ENCODE data around the gene PLIN5.
"Not testable (repeated sequence)": the region's sequence is repeated elsewhere in the genome, so short reads cannot be mapped to it uniquely, and the experiment has no call there.

Gene PLIN5

GRCh38 chr19:4543842-4544647, 9.0 kb upstream of the PLIN5 start:
- no peak for DNase-seq (ENCODE audit: low read depth in 4 of 4, low spot score in 1 of 4)

GRCh38 chr19:4542896-4543841, 8.1 kb upstream of the PLIN5 start:
- no peak for DNase-seq (ENCODE audit: low read depth in 4 of 4, low spot score in 1 of 4)

- DNase-seq (ENCODE audit: low read depth in 4 of 4, low spot score in 1 of 4) = not testable (repeated sequence)
Measured at GRCh38 chr19:4541806-4542145, 6.8 kb upstream of the PLIN5 start.

DNA sequence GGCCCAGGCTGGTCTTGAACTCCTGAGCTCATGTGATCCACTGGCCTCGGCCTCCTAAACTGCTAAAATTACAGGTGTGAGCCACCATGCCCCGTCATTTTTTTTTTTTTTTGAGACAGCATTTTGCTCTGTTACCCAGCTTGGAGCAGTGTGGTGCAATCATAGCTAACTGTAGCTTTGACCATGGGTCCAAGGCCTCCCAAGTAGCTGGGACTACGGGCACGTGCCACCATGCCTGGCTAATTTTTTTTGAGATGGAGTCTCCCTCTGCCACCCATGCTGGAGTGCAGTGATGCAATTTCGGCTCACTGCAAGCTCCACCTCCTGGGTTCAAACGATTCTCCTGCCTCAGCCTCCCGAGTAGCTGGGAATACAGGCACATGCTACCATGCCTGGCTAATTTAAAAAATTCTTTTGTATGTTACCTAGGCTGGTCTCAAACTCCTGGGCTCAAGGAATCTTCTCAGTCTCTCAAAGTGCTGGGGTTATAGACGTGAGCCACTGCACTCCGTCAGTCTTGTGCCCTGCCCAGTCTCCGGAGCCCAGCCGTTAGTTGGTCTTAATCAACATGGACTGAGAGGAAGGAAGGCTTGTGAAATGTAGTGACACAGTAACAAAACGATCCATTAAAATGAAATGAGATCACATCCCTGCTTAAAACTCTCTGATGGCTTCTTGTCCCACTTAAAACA, 6.2 kb upstream of the PLIN5 start:
- DNase-seq (ENCODE audit: low read depth in 4 of 4, low spot score in 1 of 4) = no peak

DNA sequence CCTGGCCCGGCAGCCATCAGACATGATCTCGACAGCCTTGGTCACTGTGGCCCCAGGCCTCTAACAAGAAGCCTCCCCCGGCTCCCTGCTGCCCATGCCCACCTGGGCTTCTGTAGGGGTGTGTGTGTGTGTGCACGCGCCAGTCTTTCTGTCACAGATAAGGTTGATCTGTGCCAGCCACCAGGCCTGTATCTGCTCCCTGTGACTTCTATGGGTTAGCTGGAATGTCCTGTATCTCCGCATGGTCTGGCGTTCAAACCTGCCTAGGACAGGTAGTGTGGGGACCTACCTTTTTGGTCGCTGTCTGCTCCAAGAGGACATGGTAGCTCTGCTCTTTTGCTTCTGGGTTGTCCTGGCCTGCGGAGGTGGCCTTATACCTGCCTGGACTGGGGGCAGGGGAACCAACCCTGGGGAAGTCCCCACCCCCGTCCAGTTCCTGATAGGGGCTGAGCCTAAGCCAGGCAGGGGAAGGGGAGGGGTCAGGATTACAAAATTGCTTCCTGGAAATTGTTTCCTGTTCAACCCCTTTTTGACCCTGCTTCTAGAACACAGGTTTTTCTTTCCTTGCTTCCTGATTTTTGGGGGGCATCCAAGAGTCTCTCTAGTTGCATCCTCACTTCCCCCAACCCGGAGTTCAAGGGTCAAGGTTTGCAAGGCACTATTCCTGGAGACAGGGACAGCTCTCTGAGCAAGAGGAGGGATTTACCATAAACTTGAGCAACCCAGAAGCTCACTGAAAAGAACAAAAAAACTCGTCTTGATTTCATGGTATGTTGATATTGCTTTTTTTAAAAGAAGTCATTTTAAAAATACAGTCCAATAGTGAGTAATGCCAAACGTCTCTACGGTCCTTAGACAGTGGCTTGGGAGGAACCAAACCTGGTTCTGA, 4.9 kb upstream of the PLIN5 start, which contains the start of gene LRG1:
Gene LRG1 (minus strand): TSS at position 344 of the 889 bp plus-strand sequence. CDS start 23 bp downstream, at position 321.
- DNase-seq (ENCODE audit: low read depth in 4 of 4, low spot score in 1 of 4) = no peak

GRCh38 chr19:4539169-4539692, 4.2 kb upstream of the PLIN5 start:
- DNase-seq (ENCODE audit: low read depth in 4 of 4, low spot score in 1 of 4) = no peak

DNA sequence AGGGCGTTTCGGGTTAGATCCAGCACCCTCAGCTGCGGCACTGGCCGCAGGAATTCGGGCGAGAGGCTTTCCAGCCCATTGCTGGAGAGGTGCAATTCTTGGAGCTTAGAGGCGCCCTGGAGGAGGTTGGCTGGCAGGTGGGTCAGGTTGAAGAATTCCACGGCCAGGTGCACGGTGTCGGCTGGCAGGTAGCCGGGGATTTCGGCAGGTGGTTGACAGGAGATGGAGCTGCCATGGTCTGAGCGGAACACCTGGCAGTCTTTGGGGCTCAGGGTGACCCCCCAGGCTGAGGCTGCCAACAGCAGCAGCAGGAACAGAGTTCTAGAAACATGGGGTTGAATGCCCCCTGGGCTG, 3.6 kb upstream of the PLIN5 start:
- DNase-seq (ENCODE audit: low read depth in 4 of 4, low spot score in 1 of 4) = no peak

GRCh38 chr19:4537953-4538600, 3.1 kb upstream of the PLIN5 start:
- no peak for DNase-seq (ENCODE audit: low read depth in 4 of 4, low spot score in 1 of 4)

- DNase-seq (ENCODE audit: low read depth in 4 of 4, low spot score in 1 of 4) = no peak
Measured at GRCh38 chr19:4536798-4537197, 1.8 kb upstream of the PLIN5 start.

GRCh38 chr19:4533835-4534424, 1.1 kb downstream of the PLIN5 start:
- DNase-seq (ENCODE audit: low read depth in 4 of 4, low spot score in 1 of 4) = no peak

- no peak for DNase-seq (ENCODE audit: low read depth in 4 of 4, low spot score in 1 of 4)
Measured at GRCh38 chr19:4533334-4533733, 1.7 kb downstream of the PLIN5 start.

DNA sequence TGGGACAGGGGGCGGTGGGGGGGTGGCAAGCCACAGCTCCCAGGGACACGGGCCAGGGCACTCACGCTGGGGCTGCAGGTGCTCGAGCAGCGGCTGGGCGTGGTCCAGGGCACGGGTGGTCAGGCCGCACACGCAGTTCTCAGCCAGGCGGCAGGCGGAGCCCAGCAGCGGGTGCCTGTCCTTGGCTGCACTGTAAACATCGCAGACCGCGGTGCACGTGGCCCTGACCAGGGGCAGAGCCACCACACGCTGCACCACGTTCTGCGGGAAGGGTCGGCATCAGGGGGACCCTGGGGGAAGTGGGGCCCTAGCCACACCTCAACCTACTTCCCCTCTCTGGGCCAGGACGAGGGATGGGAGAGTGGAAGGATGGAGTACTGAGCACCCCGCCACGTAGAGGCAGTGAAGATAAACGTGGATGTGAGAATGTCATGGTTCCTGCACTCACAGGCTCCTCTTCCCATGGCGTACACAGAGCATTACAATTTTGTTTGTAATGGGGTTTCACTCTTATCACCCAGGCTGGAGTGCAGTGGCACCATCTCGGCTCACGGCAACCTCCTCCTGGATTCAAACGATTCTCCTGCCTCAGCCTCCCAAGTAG, 3.4 kb downstream of the PLIN5 start:
- DNase-seq (ENCODE audit: low read depth in 4 of 4, low spot score in 1 of 4) = no peak

- DNase-seq (ENCODE audit: low read depth in 4 of 4, low spot score in 1 of 4) = no peak
Measured at GRCh38 chr19:4529924-4530522, 5.0 kb downstream of the PLIN5 start.

DNA sequence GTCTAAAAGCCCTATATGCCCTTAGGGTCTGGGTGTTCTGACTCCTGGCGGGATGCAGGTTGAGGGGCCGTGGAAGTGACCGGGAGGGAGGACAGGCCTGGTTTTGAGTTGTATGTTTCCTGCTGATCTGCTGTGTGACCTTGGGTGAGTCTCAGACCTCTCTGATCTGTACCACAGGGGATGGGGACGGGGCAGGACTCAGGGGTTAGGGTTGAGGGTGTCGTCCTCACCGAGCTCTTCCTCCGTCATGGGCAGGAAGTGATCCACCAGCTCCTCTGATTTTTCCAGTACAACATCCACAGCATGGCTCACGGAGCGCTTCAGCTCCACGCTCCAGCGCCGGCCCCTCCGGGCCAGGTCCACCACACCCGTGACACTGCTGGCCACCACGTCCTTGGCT, 6.2 kb downstream of the PLIN5 start:
- no peak for DNase-seq (ENCODE audit: low read depth in 4 of 4, low spot score in 1 of 4)

- DNase-seq (ENCODE audit: low read depth in 4 of 4, low spot score in 1 of 4) = not testable (repeated sequence)
Measured at GRCh38 chr19:4527377-4527776, 7.6 kb downstream of the PLIN5 start.

DNA sequence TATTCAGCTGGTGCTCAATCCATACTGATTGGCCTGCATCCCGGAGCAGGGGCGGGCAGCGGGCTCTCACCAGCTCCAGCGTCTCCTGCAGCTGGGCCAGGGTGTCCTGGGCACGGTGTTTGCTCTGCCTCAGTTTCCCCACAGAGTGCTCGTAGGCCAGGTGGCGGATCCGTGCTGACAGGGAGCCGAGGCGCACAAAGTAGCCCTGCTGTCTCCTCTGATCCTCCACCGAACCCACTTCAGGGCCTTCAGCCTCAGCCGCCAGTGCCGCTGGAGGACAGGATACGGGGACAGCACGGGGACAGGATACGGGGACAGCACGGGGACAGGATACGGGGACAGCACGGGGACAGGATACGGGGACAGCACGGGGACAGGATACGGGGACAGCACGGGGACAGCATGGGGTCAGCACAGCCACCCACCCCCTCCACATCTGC, 9.4 kb downstream of the PLIN5 start:
- DNase-seq (ENCODE audit: low read depth in 4 of 4, low spot score in 1 of 4) = no peak

DNA sequence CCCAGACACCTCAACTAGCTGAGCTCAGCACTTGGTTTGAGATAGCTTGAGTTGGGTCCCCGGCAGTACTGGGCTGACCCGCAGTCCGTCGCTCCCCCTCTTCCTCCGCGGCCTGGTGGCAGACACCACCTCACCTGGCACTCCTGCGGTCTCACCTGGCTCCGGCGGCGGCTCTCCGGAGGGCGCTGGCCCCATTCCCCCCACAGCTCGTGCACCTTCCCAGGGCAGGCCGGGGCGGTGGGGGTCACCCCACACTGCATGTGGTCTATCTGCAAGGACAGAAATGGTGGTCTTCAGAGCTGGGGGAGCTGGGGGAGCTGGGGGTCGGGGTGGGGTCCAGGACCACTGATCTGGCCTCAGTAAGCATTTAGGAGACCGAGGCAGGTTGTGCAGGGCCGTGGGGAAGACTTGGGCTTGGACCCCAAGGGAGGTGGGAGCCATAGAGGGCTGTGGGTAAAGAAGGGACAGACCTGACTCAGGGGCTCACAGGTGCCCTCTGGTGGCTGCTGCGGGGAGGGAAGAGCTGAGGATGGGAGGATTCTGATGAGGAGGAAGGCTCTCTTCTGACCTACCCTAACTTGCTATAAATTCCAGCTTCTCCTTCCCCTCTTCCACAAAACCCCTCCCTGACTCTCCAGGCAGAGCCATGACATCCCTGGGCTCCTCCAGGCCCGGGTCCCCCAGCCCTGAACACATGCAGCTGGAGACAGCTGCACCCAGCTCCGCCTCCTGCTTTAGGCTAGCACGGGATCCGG, 10.0 kb downstream of the PLIN5 start:
- peak; percentile 28 to 56 (median 50) for DNase-seq (ENCODE audit: low read depth in 4 of 4, low spot score in 1 of 4)
